GM19328 (cell line): ENCODE data around the gene LRRC74A.

Experiments used
- ATAC-seq: cut with Tn5 transposase; IDR thresholded peaks from one replicate; pipeline ENCODE4 v1.9.1; 2021; ENCODE audit warnings: mild to moderate bottlenecking, moderate library complexity; ENCODE audit not compliant: unreplicated experiment

The LRRC74A gene

DNA sequence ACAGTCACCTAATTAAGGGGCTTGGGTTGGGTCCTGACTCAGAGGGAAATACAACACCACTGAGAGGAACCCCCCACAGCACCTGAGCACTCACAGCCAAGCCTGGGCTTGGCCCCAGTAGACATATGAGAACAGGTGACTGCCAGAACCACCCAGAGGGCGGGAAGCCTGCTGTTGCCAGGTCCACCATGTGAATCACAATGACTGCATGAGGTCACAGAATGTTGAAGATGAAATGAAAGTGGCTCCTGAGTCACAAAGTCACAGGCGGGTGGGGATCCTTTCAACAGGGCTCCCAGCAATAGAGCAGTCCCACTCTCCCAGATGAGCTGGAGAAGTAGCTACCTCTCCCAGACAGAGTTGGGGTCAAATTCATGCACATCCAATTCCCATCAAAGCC lies at the start of gene LRRC74A:
Gene LRRC74A, plus strand, starts transcription at position 287 of the 400 bp plus-strand sequence. CDS start 290 bp downstream, outside the sequence.
- ATAC-seq, result no peak

GRCh38 chr14:76776428-76777251 lies 49.6 kb upstream of the LRRC74A start:
- no peak for ATAC-seq

DNA sequence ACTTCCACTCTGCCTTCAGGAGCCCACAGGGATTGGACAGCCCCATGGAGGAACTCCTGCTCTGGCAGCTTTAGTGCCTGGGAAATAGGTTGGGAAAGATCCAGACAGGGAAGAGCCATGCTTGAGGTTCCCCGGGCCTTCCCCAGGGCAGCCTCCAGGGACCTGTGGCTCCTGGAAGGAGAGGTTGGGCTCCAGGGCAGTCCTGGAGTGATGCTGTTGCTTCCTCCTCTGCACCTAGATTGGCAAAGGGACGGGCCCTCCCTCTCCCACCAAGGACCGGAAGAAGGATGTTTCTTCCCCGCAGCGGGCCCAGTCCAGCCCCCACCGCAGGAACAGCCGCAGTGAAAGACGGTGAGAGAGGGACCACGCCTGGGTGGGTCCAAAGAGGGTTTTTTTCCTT lies 48.5 kb upstream of the LRRC74A start:
- no peak for ATAC-seq

- ATAC-seq, result no peak
Observed at GRCh38 chr14:76778546-76779215, 47.5 kb upstream of the LRRC74A start.

GRCh38 chr14:76779221-76780057 lies 46.8 kb upstream of the LRRC74A start:
- ATAC-seq, result no peak

DNA sequence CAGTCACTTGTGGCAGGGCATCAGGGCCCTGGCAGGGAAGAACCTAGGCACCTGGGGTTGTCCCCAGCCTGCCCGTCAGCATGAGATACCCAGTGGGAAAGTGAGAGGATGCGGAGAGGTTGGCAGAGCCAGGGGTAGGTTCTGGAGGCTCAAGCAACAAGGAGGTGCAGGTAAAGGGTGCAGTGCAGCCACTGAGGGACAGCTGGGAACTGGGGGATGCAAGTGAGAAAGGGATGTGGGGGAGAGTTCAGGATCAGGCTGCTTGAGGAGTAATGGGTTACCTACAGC lies 46.2 kb upstream of the LRRC74A start:
- no peak for ATAC-seq

- ATAC-seq, result no peak
Observed at GRCh38 chr14:76780360-76780759, 45.8 kb upstream of the LRRC74A start.

DNA sequence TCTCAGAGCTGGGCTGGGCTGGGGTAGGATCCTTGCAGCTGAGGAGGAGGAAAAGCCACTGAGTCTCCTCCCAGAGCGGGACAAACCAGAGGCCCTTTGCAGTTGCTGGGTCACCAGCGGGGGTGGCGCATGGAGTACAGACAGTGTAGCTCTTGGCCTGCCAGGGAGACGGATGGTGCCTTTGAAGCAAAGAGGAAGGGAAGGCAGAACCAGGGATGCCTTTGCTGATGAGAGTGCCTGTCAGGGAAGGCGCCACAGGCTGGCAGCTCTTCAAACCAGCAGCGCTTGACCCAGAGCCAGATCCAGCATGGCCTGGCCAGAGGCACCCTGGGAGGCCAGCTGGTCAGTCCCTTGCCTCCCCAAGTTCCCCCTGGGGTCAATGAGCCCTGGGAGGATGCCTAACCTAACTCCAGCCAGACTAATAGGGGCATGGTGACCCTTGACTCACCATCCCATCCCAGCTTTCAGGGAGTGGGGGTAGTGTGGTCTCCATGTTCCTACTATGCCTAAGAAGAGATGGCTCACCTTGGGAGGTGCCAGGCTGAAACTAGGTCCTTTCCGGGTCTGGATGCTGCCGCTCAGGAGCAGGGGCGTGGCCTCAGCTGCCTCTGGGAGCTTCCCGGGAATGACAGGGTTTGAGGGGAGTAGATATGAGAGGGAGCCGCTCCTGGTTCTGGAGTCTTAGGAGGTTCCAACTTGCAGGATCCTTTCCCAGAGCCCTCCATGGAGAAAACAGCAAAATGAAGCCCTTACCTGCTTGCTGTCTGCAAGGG lies 45.1 kb upstream of the LRRC74A start:
- no peak for ATAC-seq

DNA sequence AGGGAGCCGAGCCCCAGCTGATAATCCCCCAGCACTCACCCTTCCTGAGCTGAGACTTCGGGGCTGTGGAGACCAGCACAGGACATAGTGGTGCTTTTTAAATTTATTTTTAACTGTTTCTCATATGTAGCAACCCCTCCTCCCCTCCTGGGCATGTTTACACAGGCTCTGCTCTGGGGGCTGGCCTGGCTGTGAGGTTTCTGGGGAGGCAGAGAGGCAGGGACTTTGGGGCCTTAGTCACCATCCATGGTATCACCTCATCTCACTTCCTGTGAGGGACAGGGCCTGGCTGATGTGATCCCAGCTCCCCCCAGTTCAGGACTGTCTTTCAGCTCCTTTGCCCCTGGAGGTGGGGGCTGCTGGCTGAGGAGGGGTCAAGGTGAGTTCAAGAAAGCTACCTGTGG lies 44.6 kb upstream of the LRRC74A start:
- ATAC-seq, result no peak

DNA sequence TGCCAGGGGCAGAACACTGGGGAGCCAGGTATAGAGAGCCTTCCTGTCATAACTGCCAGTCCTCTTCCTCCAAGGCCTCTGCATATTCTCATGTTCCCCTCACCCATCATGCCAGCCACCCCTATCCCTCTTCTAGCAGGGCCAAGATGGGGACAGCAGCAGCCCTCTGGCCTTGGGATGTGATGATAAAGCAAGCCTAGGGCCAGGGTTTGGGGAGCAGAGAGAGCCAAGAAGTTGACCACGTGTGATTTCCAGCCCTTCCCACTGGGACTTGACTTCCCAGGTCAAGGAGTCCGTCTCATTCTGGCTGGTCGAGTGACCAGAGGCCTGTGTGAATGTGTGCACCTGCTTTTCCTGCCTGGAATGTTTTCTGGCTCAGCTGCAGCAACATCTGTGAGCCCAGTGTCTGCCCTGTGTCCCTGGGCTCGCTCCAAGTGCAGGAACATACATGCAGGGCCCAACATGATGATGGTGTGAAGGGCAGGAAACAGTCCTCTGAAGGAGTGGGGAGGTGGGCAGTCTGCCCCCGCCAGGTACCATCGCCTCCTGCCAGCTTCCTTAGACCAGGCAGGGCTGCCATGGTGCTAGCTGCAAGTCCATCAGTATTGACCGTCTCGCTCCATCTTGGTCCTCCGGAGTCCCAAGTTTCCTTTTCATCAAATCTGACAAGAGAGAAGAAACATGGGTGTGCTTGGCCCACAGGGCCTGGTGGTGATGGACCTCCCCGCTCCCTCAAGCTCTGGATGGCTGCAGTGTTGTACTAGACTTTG lies 43.9 kb upstream of the LRRC74A start:
- no peak for ATAC-seq

- ATAC-seq, result no peak
Observed at GRCh38 chr14:76782885-76783566, 43.2 kb upstream of the LRRC74A start.

GRCh38 chr14:76784266-76784874 lies 41.8 kb upstream of the LRRC74A start:
- ATAC-seq, result no peak

DNA sequence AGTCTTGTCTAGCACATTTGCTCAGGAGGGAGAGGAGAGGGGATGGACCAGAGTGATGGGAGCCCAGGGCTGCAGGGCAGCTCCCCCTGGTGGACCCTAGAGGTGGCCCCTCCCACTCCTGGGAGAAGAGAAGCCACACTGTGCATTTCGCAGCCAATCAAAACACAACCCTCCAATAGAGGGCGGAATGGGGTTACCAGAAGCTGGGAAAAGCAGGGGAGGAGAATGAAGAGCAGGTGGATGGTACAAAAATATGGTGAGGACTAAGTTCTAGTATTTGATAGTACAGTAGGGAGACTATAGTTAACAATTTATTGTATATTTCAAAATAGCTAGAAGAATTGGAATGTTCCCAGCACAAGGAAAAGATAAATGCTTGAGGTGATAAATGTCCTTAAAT lies 41.3 kb upstream of the LRRC74A start:
- no peak for ATAC-seq

DNA sequence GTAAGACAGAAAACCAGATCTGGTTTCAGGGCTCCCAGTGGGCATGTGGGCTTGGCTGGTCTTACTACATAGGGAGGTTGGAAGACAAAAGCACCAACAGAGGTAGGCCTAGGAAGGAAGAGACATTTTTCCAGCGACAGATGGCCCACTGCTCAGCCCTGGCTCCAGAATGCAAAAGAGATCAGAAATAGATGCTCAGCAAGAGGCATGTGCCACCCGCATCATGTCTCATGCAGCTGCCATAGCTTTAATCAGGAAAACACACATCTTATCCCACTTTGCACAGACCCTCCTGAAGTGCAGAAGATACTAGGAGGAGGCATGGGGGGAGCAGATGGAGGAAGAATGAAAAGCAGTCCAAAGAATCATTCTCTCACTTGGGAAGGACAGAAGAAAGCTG lies 39.6 kb upstream of the LRRC74A start:
- no peak for ATAC-seq

GRCh38 chr14:76792422-76792821 lies 33.8 kb upstream of the LRRC74A start:
- ATAC-seq, result no peak

DNA sequence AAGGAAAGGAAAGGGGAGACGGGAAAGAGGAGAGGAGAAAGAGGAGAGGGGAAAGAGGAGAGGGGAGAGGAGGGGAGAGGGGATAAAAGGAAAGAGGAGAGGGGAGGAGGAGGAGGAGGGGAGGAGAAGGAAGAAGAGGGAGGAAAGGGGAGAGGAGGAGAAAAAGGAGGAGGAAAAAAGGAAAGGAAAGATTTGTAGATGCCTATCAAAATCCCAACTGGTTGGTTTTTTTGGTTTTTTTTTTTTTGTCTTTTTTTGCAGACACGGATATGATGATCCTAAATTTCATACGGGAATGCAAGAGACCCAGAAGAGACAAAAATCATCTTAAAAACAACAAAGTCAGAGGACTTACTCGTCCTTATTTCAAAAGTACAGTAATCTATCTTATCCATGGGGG lies 32.9 kb upstream of the LRRC74A start:
- ATAC-seq, result no peak

GRCh38 chr14:76793956-76794355 lies 32.3 kb upstream of the LRRC74A start:
- no peak for ATAC-seq

GRCh38 chr14:76806446-76806845 lies 19.8 kb upstream of the LRRC74A start:
- no peak for ATAC-seq

- ATAC-seq, result no peak
Observed at GRCh38 chr14:76808011-76808410, 18.2 kb upstream of the LRRC74A start.
